Activated gamma-delta T cell (primary cell): ENCODE measurements around the gene DPPA4.

Experiments
- DNase-seq: peaks from one replicate; lab custom pipeline; 2025; lab: John Stamatoyannopoulos, UW

DPPA4 gene

GRCh38 chr3:109339197-109339596 lies 1.9 kb upstream of the DPPA4 start:
- no peak for DNase-seq

- DNase-seq: no peak
Measured at GRCh38 chr3:109338322-109338721, 976 bp upstream of the DPPA4 start.

- DNase-seq: no peak
Measured at GRCh38 chr3:109336291-109336861, 970 bp downstream of the DPPA4 start.

GRCh38 chr3:109334572-109334971 lies 2.8 kb downstream of the DPPA4 start:
- DNase-seq: no peak

- DNase-seq: no peak
Measured at GRCh38 chr3:109331692-109332091, 5.7 kb downstream of the DPPA4 start.

GRCh38 chr3:109330405-109330804 lies 6.9 kb downstream of the DPPA4 start:
- DNase-seq: no peak

- DNase-seq: no peak
Measured at GRCh38 chr3:109328202-109328601, 9.1 kb downstream of the DPPA4 start.

- DNase-seq: no peak
Measured at GRCh38 chr3:109325657-109326056, 11.7 kb downstream of the DPPA4 start.

- DNase-seq: no peak
Measured at GRCh38 chr3:109325109-109325508, 12.2 kb downstream of the DPPA4 start.

- DNase-seq: no peak
Measured at GRCh38 chr3:109316162-109316730, 21.1 kb downstream of the DPPA4 start, which contains the start of gene DPPA2. TSS of gene DPPA2 (minus strand) at chr3:109316517. CDS start at chr3:109314542, 1,975 bp downstream.

GRCh38 chr3:109313061-109313460 lies 24.3 kb downstream of the DPPA4 start:
- no peak for DNase-seq

GRCh38 chr3:109297496-109297895 lies 39.9 kb downstream of the DPPA4 start:
- DNase-seq: no peak

- no peak for DNase-seq
Measured at GRCh38 chr3:109284071-109284470, 53.3 kb downstream of the DPPA4 start.

- no peak for DNase-seq
Measured at GRCh38 chr3:109278546-109278945, 58.8 kb downstream of the DPPA4 start.

- no peak for DNase-seq
Measured at GRCh38 chr3:109278141-109278540, 59.2 kb downstream of the DPPA4 start.
